Skeletal muscle tissue (tissue), 4 donors: Measurements from ENCODE around the gene FBRS. TPM values are rescaled to one million over a fixed set of nuclear protein-coding genes. Genes with fewer than 3 reads are reported as not detected.

Source experiments
- H3K27ac ChIP-seq: one replicate; pipeline ENCODE4 v1.7.0; 2013; ENCODE audit warnings: mild to moderate bottlenecking, low read depth, low read length, inconsistent platforms
- H3K27me3 ChIP-seq, 3 donors: one replicate each; pipeline ENCODE4 v1.7.0; 2013; ENCODE audit warnings: low read length in 3 of 3; ENCODE audit not compliant: control insufficient read depth in 3 of 3, insufficient read depth in 3 of 3
- H3K36me3 ChIP-seq, 3 donors: one replicate each; pipeline ENCODE4 v1.7.0; 2013; ENCODE audit warnings: low read length in 3 of 3; ENCODE audit not compliant: control insufficient read depth in 3 of 3, insufficient read depth in 3 of 3
- H3K4me1 ChIP-seq, 3 donors: one replicate each; pipeline ENCODE4 v1.7.0; 2013; ENCODE audit warnings: low read length in 3 of 3, mild to moderate bottlenecking in 3 of 3; ENCODE audit not compliant: control insufficient read depth in 3 of 3, insufficient read depth in 3 of 3
- H3K4me3 ChIP-seq, 3 donors: one replicate each; pipeline ENCODE4 v1.7.0; 2013; ENCODE audit warnings: low read length in 3 of 3
- H3K9ac ChIP-seq, 3 donors: one replicate each; pipeline ENCODE4 v1.7.0; 2013; ENCODE audit warnings: low read length in 3 of 3, mild to moderate bottlenecking in 3 of 3, moderate library complexity in 2 of 3, low read depth in 1 of 3
- H3K9me3 ChIP-seq, 3 donors: one replicate each; pipeline ENCODE4 v1.7.0; 2013; ENCODE audit warnings: low read length in 3 of 3; ENCODE audit not compliant: control insufficient read depth in 3 of 3
- total RNA-seq: library from RNA; depleted of rRNA; stranded (reverse); fragments of >200 nt; gene quantifications from one replicate; pipeline ENCODE4 v1.2.3, GENCODE V29; 2014
- donor health status: Osteomylitis.

Gene FBRS
- total RNA-seq, 1 donor from 2014 or later, result 7.3 TPM

DNA sequence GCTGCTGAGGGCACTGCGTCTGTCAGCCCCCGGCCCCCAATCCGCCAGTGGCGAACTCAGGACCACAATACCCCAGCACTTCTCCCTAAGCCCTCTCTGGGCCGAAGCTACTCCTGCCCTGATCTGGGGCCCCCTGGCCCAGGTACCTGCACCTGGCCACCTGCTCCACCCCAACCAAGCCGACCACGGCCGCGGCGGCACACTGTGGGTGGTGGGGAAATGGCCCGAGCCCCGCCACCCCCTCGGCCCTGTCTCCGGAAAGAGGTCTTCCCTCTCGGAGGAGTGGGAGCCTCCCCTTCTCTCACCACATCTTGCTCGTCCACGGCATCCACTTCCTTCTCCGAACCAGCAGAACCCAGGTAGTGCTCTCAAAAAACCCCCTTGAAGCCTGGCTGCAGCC lies 3.4 kb upstream of the FBRS start:
- Histone ChIP-seq H3K9ac (no peak overlapping the region), H3K4me1 (peaks cover 28 to 36% (median 28%) of the 10 kb centered on the region in 3 donors), H3K27ac (no peak overlapping the region), H3K27me3 (no peaks in the 10 kb centered on the region), H3K9me3 (no peaks in the 10 kb centered on the region), H3K4me3 (no peak overlapping the region), H3K36me3 (peaks cover 37 to 40% (median 38%) of the 10 kb centered on the region in 3 donors)

DNA sequence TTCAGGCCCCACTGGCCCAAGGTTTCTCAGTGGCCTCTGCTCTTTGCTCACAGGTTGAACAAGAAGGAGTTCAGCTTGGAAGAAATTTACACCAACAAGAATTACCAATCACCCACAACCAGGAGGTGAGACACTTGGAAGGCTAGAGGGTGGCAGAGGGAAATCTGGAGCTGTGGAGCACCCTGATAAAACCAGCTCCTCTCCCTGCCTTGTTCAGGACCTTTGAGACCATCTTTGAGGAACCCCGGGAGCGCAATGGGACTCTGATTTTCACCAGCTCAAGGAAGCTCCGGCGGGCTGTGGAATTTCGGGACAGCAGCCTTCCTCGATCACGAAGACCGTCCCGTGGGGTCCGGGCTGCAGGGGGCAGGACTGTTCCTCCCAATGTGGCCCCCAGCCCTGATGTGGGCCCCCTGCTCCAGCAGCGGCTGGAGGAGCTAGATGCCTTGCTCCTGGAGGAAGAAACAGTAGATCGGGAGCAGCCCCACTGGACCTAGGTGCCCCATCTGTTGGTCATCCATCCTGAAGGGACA lies 2.4 kb upstream of the FBRS start:
- Histone ChIP-seq H3K27me3 (no peaks in the 10 kb centered on the region), H3K36me3 (peaks cover 38 to 43% (median 40%) of the 10 kb centered on the region in 3 donors), H3K27ac (no peak overlapping the region), H3K4me3 (no peak overlapping the region), H3K9me3 (no peaks in the 10 kb centered on the region), H3K4me1 (peaks cover 32 to 44% (median 35%) of the 10 kb centered on the region in 3 donors), H3K9ac (peak overlapping the region in 1 of 3 donors; percentile 25)

GRCh38 chr16:30656388-30656787 lies 1.8 kb upstream of the FBRS start:
- Histone ChIP-seq H3K9me3 (no peaks in the 10 kb centered on the region), H3K9ac (no peak overlapping the region), H3K4me1 (peaks cover 37 to 46% (median 40%) of the 10 kb centered on the region in 3 donors), H3K36me3 (peaks cover 43 to 48% (median 45%) of the 10 kb centered on the region in 3 donors), H3K27ac (no peak overlapping the region), H3K4me3 (no peak overlapping the region), H3K27me3 (no peaks in the 10 kb centered on the region)

GRCh38 chr16:30656974-30657865 lies 1.0 kb upstream of the FBRS start:
- H3K36me3 ChIP-seq, result peaks cover 48 to 56% (median 53%) of the 10 kb centered on the region in 3 donors
- H3K9ac ChIP-seq, result peak overlapping the region; percentile 79 to 82 (median 80)
- H3K27me3 ChIP-seq, result no peaks in the 10 kb centered on the region
- peak overlapping the region; percentile 81 for H3K27ac ChIP-seq
- H3K4me1 ChIP-seq, result peaks cover 38 to 48% (median 42%) of the 10 kb centered on the region in 3 donors
- H3K9me3 ChIP-seq, result no peaks in the 10 kb centered on the region
- H3K4me3 ChIP-seq, result peak overlapping the region; percentile 70 to 82 (median 82)

- H3K27ac ChIP-seq, result peak overlapping the region; percentile 98
- peaks cover 52 to 57% (median 57%) of the 10 kb centered on the region in 3 donors for H3K36me3 ChIP-seq
- H3K4me3 ChIP-seq, result peak overlapping the region; percentile 86 to 97 (median 88)
- no peaks in the 10 kb centered on the region for H3K9me3 ChIP-seq
- H3K9ac ChIP-seq, result peak overlapping the region; percentile 97 to 98 (median 98)
- H3K4me1 ChIP-seq, result peaks cover 32 to 53% (median 43%) of the 10 kb centered on the region in 3 donors
- H3K27me3 ChIP-seq, result no peaks in the 10 kb centered on the region
Observed at GRCh38 chr16:30658731-30659506, 688 bp downstream of the FBRS start.

DNA sequence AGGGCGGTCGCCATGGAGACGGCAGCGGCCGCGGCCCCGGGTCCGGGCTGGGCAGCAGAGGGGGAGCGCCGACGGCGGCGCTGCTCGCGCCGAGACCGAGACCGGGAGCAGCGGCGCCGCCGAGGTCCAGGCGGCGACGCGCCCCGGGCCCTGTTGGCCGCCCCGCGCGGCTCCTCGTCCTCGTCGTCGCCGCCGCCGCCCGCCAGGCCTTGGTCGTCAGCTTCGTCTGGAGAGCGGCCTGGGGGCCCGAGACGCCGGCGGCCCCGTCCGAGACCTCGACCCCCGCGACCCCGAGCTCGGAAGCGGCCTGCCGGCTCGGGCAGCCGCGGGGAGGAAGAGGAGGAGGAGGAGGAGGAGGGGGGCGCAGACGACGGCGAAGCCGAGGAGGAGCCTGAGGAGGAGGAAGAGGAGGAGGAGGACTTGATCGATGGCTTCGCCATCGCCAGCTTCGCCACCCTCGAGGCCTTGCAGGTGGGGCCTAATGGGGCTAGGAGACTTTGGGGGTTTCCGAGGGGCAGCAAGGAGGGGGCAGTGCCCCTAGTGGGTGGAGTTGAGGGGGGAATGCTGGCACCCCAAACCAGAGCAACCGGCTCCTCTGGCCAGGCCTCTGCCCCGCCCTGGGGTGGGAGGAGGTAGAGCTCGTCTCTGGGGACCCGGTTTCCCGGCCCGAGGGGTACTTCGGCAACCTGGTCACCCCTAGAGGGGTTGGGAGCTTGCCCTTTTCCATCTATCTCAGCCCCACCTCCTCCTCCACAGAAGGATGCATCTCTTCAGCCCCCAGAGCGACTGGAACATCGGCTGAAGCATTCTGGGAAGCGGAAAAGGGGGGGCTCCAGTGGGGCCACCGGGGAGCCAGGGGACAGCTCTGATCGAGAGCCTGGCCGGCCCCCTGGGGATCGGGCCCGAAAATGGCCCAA lies 1.5 kb downstream of the FBRS start:
- H3K4me1 ChIP-seq, result peaks cover 32 to 53% (median 43%) of the 10 kb centered on the region in 3 donors
- H3K9ac ChIP-seq, result peak overlapping the region; percentile 97 to 98 (median 98)
- H3K27me3 ChIP-seq, result no peaks in the 10 kb centered on the region
- H3K4me3 ChIP-seq, result peak overlapping the region; percentile 80 to 97 (median 86)
- peak overlapping the region; percentile 98 for H3K27ac ChIP-seq
- H3K9me3 ChIP-seq, result no peaks in the 10 kb centered on the region
- H3K36me3 ChIP-seq, result peaks cover 51 to 56% (median 54%) of the 10 kb centered on the region in 3 donors

DNA sequence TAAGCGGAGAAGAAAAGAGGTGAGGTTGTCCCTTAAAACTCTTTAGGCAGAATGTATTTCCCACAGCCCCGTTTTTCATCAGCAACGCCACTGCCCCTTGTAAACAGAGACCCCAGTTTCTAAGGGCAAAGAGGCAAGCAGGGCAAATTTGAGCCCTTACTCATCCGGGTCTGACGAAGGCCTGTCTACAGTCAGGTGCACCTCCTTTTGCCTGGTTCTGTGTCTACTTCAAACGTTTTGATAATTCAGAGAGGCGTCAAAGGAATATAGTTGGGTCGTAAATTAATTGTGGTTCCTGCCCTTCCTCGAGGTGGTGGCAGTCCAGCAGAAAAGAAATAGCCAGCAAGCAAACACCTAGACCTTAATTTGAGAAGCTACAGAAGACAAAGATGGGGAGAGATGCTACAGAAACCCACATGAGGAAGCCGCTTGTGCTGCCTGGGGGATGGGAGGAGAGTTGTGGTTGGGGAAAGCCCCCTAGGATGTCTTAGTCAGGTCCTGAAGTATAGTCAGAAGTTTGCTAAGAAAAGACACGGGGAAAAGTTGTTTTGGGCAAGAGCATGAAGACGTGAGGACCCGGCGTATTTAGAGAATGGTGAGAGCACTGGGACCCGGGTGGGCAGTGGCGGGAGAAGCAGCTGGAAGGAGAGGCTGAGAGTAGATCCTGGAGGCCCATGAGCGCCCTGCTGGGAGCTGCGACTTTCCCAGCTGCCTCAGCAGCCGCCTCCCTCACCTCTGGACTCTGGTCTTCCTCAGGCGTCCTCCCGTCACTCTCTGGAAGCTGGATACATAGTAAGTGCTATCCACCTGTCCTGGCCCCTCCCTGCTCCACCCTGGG lies 2.4 kb downstream of the FBRS start:
- Histone ChIP-seq H3K27me3 (no peaks in the 10 kb centered on the region), H3K9me3 (no peaks in the 10 kb centered on the region), H3K27ac (peak overlapping the region; percentile 98), H3K36me3 (peaks cover 52 to 56% (median 54%) of the 10 kb centered on the region in 3 donors), H3K4me1 (peaks cover 32 to 53% (median 43%) of the 10 kb centered on the region in 3 donors), H3K9ac (peak overlapping the region; percentile 97 to 98 (median 98)), H3K4me3 (peak overlapping the region; percentile 80 to 97 (median 86))

DNA sequence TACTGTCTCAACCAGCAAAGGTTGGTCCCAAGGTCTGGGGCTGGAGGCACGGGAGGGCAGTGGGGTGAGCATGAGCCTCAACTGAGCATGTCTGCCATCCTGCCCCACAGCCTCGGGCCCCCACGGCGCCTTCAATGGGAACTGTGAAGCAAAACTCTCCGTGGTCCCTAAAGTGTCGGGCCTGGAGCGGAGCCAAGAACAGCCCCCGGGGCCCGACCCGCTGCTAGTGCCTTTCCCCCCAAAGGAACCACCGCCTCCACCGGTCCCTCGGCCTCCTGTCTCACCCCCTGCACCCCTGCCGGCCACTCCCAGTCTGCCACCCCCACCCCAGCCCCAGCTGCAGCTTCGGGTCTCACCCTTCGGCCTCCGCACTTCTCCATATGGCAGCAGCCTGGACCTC lies 4.2 kb downstream of the FBRS start:
- Histone ChIP-seq H3K4me1 (peaks cover 28 to 43% (median 34%) of the 10 kb centered on the region in 3 donors), H3K36me3 (peaks cover 59 to 62% (median 60%) of the 10 kb centered on the region in 3 donors), H3K9ac (peak overlapping the region in 2 of 3 donors; percentile 7 to 33), H3K9me3 (no peaks in the 10 kb centered on the region), H3K4me3 (no peak overlapping the region), H3K27ac (no peak overlapping the region), H3K27me3 (no peaks in the 10 kb centered on the region)
